Measurements from ENCODE around the gene KANSL2. TPM values are rescaled to one million over a fixed set of nuclear protein-coding genes. Genes with fewer than 3 reads are reported as not detected.
"Not testable (repeated sequence)": the region's sequence is repeated elsewhere in the genome, so short reads cannot be mapped to it uniquely, and the experiment has no call there.

Gene KANSL2, protein sequence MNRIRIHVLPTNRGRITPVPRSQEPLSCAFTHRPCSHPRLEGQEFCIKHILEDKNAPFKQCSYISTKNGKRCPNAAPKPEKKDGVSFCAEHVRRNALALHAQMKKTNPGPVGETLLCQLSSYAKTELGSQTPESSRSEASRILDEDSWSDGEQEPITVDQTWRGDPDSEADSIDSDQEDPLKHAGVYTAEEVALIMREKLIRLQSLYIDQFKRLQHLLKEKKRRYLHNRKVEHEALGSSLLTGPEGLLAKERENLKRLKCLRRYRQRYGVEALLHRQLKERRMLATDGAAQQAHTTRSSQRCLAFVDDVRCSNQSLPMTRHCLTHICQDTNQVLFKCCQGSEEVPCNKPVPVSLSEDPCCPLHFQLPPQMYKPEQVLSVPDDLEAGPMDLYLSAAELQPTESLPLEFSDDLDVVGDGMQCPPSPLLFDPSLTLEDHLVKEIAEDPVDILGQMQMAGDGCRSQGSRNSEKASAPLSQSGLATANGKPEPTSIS
- total RNA-seq = 23.3 TPM

DNA sequence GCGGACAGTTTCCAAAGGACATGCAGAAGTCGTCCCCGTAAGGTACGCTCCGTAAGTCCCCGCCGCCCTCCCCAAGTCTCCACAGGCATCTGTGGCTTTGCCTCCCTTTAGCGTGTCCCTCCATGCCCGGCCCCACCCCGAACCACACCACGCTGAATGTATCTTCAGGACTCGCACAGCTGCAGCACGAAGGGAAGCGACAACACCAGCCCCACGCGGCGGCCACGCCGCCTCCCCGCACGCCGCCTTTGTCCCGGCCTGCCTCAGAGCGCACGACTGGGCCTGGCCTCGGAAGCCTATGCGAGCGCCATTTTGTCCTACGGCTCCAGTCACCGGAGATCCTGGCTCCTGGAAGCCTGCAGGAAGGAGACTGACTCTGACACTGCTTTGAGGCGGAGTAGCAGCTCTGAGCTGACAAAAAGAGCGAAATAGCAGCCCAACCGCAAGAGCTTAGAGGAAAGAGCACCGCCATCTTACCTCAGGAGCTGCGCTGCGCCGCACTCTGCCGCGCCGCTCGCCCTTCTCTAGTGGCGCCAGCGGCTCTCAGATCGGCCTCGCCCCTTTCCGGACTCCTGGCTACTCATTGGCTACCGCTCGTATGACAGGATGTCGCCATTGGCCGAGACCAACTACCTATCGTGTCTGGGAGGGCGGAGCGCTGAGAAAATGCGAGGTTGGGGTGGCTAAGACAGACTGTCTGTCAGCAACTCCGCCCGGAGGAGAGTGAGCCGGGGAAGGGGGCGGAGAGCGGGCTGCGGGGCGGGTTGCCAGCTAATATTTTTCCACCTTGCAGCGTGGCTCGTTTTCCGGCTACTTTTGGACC lies at the start of gene KANSL2:
Gene KANSL2, minus strand, starts transcription at position 529 of the 823 bp plus-strand sequence. CDS start 606 bp downstream, outside the sequence.
- peak; percentile 99 for ATAC-seq

DNA sequence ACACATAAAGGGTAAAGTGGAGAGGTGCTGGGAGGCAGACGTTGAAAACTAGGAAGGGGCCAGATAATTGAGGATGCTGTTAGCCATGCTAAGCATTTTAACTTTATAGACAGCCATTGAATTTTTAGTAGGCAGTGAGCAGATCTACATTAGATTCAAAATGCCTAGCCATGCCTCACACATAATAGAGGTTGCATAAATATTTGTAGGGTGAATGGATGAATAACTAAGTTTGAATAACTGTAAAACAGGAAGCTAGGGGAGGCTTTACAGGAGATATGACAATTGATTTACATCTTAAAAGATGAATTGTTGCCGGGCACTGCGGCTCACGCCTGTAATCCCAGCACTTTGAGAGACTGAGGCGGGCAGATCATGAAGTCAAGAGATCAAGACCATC lies 46.8 kb upstream of the KANSL2 start:
- no peak for ATAC-seq

DNA sequence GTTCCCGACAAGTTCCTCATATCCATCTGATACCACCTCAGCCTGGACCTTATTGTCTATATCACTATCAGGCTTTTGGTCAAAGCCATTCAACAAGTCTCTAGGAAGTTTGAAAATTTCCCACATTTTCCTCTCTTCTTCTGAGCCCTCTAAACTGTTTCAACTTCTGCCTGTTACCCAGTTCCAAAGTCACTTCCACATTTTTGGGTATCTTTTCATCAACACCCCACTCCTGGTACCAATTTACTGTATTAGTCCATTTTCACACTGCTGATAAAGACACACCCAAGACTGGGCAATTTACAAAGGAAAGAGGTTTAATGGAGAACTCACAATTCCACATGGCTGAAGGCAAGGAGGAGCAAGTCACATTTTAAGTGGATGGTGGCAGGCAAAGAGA lies 38.7 kb upstream of the KANSL2 start:
- not testable (repeated sequence) for ATAC-seq

DNA sequence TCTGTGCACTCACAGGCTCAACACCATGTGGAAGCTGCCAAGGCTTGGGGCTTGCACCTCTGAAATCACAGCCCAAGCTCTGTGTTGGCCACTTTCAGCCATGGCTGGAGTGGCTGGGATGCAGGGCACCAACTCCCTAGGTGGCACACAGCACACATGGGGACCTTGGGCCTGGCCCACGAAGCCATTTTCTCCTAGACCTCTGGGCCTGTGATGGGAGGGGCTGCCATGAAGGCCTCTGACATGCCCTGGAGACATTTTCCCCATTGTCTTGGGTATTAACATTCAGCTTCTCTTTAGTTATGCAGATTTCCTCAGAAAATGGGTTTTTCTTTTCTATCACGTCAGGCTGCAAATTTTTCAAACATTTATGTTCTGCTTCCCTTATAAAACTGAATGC lies 38.1 kb upstream of the KANSL2 start:
- not testable (repeated sequence) for ATAC-seq

DNA sequence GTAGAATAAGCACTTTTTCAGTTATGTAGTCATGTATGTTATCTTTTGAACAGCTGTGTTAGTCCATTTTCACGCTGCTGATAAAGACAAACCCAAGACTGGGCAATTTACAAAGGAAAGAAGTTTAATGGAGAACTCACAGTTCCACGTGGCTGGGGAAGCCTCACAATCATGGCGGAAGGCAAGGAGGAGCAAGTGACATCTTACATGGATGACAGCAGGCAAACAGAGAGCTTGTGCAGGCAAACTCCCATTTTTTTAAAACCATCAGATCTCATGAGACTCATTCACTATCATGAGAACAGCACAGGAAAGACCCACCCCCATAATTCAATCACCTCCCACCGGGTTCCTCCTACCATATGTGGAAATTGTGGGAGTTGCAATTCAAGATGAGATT lies 37.0 kb upstream of the KANSL2 start:
- not testable (repeated sequence) for ATAC-seq

DNA sequence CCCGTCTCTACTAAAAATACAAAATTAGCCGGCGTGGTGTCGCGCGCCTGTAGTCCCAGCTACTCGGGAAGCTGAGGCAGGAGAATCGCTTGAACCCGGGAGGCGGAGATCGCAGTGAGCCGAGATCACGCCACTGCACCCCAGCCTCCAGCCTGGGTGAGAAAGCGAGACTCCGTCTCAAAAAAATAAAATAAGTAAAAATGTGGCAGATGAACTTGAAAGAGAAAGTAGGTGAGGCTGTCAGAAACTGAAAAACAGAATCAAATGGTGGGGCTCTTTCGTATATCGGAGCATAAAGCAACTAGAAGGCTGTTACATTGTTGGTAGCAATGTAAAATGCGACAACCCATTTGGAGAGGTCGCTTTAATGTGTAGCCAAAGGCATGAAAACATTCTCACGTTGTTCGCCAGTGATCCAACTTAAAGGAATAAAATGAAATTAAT lies 35.2 kb upstream of the KANSL2 start:
- ATAC-seq = no peak

DNA sequence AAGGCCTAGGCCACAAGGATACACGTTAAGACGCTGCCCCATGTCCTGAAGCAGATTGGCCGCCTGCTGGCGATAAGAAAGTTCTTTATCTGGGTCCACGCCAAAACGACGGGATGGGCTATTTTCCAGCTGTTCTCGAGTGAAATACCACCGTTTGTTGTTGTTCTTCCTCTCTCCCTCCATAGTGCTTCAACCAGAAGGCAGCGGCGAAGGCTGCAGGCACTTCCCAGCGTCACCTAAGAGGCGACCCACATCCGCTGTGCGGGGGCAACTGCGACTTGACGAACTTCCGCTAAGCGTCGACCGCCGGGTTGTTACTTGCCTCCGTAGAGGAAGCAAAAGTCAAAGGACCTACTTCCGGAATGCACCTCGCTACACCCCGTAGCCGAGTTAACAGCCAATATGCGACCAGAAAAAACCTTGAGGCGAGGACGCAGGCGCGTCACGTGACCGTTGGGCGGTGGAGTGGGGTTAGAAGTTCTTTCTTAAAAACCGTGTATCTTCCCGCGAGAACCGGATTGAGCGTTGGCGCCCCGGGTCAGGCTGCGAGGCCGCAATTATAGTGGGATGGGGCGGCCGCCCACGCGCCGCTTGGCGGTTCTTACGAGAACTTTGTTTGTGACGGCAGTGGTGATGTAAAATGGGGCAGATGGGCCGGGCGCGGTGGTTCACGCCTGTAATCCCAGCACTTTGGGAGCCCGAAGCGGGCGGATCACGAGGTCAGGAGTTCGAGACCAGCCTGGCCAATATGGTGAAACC lies 34.6 kb upstream of the KANSL2 start, which contains the start of gene CCNT1:
Gene CCNT1, minus strand, starts transcription at position 215 of the 759 bp plus-strand sequence. Its CDS starts 32 bp downstream, at position 183.
- ATAC-seq = peak; percentile 98

DNA sequence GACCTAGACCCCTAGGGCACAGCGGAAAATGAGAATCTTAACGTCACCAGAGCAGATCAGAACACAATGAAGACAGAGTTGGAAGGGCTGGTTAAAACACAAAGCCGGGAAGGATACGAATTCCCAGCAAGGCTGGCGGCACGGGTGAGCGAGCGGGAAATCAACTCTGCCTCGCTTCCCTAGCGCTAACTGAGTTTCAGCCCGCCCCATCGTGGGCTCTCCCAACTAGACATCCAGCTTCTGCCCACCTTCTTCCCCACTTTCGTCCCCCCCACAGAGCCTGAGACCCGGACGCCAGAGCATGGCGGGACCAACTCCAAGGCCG lies 34.1 kb upstream of the KANSL2 start:
- ATAC-seq = peak; percentile 5

DNA sequence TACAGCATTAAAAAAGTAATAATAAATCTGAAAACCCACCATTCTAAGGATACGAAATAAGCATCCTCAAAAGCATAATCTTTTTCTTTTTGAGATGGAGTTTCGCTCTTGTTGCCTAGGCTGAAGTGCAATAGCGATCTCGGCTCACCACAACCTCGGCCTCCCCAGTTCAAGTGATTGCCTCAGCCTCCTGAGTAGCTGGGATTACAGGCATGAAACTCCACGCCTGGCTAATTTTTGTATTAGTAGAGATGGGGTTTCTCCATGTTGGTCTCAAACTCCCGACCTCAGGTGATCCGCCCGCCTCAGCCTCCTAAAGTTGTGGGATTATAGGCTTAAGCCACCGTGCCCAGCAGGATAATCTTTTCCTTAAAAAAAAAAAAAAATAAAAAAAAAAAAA lies 30.2 kb upstream of the KANSL2 start:
- no peak for ATAC-seq

DNA sequence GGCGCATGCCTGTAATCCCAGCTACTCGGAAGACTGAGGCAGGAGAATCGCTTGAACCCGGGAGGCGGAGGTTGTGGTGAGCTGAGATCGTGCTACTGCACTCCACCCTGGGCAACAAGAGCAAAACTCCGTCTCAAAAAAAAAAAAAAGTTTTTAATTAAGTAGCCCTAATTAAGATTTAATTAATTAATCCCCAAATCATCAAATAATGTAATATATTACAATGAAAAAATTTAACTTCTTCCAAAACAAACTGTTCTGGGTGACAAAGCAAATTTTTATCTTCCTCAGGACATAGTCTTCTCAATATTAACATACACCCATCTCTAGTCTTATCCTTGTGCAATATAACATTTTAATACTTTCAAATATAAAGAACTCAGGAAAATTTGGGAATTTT lies 16.8 kb upstream of the KANSL2 start:
- not testable (repeated sequence) for ATAC-seq

DNA sequence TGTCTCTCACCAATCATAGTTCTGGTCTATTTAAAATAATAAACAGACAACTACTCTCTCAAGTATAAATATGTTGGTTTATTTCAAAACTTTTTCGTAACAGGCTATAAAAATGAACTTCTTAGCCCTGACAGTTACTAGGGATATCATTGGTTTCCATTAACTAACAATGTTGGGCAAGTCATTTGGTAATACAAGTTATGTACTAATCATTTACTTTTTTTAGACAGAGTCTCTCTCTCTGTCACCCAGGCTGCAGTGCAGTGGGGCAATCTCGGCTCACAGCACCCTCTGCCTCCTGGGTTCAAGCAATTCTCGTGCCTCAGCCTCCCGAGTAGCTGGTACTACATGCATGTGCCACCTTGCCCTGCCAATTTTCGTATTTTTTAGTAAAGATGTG lies 14.6 kb upstream of the KANSL2 start:
- no peak for ATAC-seq

DNA sequence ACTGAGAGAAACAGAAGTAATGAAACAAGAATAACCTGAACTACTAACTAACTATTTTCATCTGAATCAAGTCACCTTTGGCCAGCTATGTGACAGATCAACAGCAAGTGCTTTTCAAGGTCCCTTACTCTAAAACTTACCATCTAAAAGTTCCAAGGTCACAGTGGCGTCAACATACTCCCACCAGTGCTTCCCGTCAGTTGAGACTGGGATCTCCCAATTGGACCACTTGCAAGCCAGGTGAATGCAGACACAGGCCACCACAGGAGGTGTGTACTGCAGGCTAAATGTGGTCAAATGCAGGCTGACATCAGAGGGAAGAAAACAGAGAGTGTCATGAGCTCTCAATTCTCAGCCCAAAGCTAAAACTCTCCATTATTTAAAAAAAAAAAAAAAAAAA lies 13.8 kb upstream of the KANSL2 start:
- no peak for ATAC-seq

DNA sequence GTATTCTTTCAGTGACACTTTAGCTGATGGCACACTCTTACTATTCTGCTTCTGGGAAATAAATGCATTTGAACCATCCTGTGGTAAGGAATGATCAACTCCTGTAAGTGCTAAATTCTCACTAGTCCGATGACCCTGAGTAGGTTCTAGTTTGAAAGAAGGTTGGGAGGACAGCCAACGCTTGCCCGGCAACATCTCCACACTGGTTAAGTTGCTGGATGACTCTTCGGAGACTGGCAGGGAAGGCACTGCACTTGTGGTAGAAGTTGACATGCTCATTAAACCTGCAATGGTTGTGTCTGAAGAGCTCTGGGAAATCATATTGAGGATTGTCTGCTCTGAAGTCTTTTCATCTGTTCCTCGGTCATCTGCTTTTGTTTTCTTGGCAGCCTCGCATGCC lies 12.0 kb upstream of the KANSL2 start:
- ATAC-seq = no peak

DNA sequence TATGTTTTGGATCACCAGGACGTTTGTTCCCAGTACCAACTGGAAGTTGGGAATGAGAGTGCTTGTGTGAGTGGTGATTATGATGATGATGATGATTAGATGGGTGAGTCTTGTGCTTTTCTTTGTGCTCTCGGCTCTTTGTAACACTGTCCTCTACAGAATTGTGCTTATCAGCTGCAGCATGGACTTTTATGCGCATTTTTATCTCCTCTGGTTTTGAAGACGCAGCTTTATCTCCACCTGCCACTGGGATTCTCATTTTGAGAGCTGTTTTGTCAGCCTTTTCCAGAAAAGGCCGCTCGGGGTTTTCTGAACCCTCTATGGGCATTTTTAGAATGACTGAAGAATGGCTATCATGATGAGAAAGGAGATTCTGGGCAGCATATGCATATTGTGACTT lies 11.5 kb upstream of the KANSL2 start:
- no peak for ATAC-seq

DNA sequence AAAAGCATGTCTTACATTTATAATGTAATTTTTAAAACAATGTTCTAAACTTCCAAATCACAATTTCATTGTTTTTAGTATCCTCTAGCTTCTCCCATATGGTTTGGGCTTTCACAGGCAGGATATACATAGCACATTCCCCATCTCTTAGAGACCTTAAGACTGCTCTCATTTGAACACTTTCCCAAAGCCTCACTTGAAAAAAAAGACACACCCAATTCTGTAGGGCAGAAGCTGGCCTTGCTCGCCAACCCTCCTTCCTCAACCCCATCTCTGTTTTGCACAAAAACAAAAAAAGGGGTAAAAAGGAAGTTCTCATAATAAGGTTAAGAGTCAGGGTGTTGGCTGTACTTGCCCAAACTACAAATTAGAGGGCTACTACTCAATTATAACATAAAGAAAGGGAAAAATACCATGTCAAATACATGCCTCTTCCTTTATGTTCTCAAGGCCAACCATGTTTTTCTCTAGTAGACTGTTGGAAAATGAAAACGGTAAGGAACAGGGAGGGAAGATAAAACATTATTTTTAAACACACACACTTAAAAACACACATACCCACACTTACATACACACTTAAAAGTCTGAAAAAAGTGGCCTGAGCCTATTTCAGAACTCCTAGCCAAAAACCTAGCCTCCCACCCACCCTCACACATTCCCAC lies 9.9 kb upstream of the KANSL2 start:
- no peak for ATAC-seq

DNA sequence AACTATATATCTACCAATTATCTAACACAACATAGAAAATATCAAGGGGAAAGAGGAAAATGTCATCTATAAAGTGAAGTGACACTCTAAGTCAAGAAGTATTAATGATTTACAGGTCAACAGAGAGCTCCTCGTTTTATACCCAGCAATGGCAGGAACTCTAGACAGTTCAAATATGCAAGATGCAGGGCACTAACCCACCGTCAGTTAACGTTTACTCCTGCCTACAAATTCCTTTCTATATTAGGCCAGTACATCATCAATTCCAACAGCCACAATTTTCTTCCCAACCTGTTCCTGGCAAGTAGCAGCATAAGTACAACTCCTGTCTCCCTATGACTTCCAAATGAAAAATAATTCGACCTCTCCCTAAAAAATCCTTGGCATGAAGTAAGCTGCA lies 9.0 kb upstream of the KANSL2 start:
- no peak for ATAC-seq

DNA sequence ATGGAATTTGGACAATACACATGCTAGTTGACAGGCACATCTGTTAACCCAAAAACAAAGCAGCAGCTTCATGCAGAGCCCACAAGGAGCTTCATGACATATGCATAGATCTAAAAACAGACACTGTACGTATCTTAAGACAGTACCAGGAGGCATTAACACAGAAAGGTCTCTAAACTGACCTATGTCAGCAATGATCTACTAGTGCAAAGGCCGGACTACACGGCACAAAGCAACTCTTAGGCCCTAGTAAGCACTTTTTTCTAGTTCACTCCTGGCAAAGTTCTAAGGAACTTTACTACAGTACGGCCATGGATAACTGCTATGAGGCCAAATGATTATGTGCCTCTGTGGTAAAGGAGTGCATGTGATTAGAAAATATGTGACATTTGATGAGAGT lies 8.4 kb upstream of the KANSL2 start:
- ATAC-seq = no peak

DNA sequence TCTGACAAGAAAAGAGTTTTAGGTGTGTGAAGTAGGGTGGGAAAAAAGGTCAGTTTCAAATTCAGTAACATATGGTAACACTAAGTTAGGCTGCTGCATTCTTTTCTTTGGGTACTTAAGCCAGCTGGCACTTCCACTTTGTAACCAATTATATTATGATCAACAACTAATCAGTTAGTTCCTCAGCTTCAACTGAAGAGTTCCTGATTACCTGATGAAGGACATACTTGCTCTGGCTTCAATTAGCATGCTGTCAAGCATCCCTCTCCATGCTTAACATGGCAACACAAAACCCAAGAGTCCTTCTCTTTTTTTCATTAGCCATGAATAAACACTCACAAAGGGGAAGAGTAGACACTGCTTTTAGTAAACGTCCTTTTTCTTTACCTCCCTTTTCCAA lies 6.8 kb upstream of the KANSL2 start:
- ATAC-seq = no peak

DNA sequence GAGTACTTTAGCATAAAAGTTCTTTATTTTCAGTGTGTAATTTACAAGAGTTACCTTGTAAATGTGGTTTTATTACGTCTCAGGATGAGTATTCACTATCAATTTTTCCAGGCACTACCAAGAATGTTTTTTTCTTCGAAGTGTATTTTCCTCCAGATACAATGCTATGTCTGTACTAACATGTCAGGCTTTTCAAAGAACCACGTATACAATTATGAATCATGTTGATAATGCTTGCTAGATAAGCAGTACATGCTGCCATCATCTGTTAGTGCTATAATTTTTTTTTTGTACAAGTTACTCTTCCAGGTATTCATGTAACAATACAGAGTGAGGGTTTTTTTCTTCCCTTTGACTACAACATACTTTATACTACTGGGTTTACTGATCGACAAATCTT lies 5.6 kb upstream of the KANSL2 start:
- no peak for ATAC-seq

DNA sequence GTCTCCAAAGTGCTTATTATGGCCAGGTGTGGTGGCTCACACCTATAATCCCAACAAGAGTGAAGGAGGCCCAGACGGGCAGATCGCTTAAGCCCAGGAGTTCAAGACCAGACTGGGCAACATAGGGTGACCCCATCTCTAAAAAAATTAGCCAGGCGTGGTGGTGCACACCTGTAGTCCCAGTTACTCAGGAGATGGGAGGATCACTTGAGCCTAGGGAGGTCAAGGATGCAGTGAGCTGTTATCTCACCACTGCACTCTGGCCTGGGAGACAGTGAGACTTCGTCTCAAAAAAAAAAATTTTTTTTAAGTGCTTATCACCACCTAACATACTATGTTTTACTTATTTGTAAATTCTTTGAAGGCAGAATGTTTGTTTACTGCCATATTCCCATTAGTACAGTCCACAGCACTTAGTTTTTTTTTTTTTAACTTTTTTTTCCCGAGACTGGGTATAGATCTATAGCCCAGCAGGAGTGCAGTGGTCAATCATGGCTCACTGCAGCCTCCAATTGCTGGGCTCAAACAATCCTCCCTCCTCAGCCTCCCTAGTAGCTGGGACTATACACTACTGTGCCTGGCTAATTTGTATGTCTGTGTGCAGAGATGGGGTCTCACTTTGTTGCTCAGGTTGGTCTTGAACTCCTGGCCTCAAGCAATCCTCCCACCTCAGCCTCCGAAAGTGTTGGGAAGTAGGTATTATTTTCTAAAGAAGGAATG lies 4.7 kb upstream of the KANSL2 start:
- ATAC-seq = no peak

DNA sequence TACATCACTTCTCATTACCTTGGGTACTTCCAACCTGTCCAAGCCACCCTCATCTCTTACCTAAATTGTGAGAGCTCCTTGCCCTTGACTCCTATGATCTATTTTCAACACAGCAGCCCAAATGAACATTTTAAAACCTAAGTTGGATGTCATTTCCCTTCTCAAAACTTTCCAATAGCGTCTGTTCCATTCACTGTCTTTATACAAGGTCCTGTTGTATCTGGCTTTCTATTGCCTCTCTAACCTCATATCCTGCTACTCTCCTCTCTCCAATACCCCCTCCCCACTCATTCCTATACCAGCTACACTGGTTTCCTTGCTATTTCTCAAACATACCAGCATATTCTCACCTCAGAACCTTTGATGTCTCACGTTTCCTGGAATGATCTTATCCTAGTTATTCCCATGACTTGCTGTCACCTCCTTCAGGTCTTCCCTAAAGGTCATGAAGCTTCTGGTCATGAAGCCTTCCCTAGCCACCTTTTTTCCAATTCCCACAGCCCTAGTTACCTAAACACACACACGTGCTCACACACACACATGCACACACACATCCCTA lies 4.1 kb upstream of the KANSL2 start:
- no peak for ATAC-seq

All from esophagus mucosa (tissue), 1 donor.